Activated CD4-positive, CD25-positive, alpha-beta regulatory T cell treated with anti-CD3 and anti-CD28 coated beads, Interleukin-2, amount 50 U/mL, for 72 hours (primary cell): ENCODE results near the gene CDH4.

ENCODE experiments used
- DNase-seq: peaks from one replicate; pipeline ENCODE4 v3.0.0; 2021

The CDH4 gene

GRCh38 chr20:61508301-61509096, 256.4 kb downstream of the CDH4 start:
- DNase-seq, result no peak

GRCh38 chr20:61510778-61511330, 258.8 kb downstream of the CDH4 start:
- no peak for DNase-seq

GRCh38 chr20:61512475-61512874, 260.4 kb downstream of the CDH4 start:
- no peak for DNase-seq

- no peak for DNase-seq
Measured at GRCh38 chr20:61513124-61514017, 261.3 kb downstream of the CDH4 start.

- DNase-seq, result no peak
Measured at GRCh38 chr20:61514018-61514365, 261.9 kb downstream of the CDH4 start.

GRCh38 chr20:61514396-61514795, 262.3 kb downstream of the CDH4 start:
- no peak for DNase-seq

- no peak for DNase-seq
Measured at GRCh38 chr20:61514805-61515505, 262.9 kb downstream of the CDH4 start.

GRCh38 chr20:61515922-61516321, 263.9 kb downstream of the CDH4 start:
- DNase-seq, result no peak

GRCh38 chr20:61516346-61517208, 264.5 kb downstream of the CDH4 start:
- DNase-seq, result no peak

- no peak for DNase-seq
Measured at GRCh38 chr20:61517419-61517818, 265.4 kb downstream of the CDH4 start.

GRCh38 chr20:61518424-61518951, 266.4 kb downstream of the CDH4 start:
- no peak for DNase-seq

- no peak for DNase-seq
Measured at GRCh38 chr20:61519488-61519887, 267.4 kb downstream of the CDH4 start.

GRCh38 chr20:61520076-61520892, 268.2 kb downstream of the CDH4 start:
- no peak for DNase-seq

GRCh38 chr20:61520893-61521460, 268.9 kb downstream of the CDH4 start:
- no peak for DNase-seq

GRCh38 chr20:61521687-61522420, 269.8 kb downstream of the CDH4 start:
- DNase-seq, result no peak

GRCh38 chr20:61522498-61523090, 270.5 kb downstream of the CDH4 start:
- no peak for DNase-seq

- no peak for DNase-seq
Measured at GRCh38 chr20:61523145-61523544, 271.1 kb downstream of the CDH4 start.

- DNase-seq, result no peak
Measured at GRCh38 chr20:61524951-61525666, 273.0 kb downstream of the CDH4 start.
